Activated CD4-positive, alpha-beta T cell treated with anti-CD3 and anti-CD28 coated beads for 24 hours (primary cell): ENCODE results near the gene MYLK4.

ENCODE experiments used
- DNase-seq, 2 donors: peaks; one replicate each; pipeline ENCODE4 v3.0.0-alpha.2; 2020; ENCODE audit warnings: low read depth in 2 of 2

MYLK4 gene

GRCh38 chr6:2750832-2751231 is at the start of gene MYLK4:
MYLK4 (minus strand) TSS chr6:2750922; CDS start chr6:2749294, 1,628 bp downstream.
- DNase-seq = no peak

- no peak for DNase-seq
Measured at GRCh38 chr6:2799936-2800527, 49.3 kb upstream of the MYLK4 start.

DNA sequence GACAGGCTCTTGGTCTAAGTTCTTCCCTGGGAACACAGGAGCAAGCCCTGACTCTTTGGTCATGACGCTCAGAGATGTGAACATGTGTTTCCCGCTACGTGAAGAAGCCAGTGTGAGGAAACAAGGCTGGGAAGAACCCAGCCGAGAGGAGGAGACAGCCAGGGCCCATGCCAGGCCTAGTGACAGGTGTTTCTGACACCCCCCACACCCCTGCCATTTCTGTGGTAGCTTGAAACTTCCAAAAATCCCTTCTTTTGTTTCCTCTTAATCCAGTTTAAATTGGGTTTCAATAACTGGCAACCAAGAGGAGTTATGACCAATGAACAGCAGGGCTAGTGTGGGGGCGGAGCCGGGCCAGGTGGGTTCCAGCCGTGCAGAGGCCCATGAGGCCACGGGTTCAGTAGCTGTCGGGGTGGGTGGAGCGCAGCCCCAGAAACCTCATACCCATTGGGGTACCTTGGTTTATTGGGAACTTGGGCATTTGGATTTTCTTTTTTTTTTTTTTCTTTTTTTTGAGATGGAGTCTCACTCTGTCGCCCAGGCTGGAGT is 47.9 kb upstream of the MYLK4 start:
- no peak for DNase-seq

GRCh38 chr6:2797564-2798031 is 46.9 kb upstream of the MYLK4 start:
- DNase-seq = no peak

DNA sequence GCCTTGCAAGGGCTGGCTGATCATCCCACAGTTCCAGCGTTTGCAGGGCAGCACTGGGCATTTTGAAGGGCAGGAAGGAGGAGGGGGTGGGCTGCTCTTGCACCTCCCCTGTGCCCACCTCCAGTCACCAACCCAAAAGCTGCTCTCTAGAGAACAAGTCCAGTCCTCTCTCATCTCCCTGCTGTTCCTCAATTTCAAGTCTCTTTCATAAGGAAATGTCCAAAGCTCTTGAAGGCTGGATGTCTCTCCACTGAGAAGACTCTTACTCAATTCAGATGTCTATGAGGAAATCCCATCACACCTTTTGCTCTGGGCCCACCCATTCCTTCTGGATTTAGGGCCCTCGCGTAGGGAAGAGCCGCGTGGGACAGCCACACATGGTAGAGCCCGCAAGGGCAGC is 46.1 kb upstream of the MYLK4 start:
- DNase-seq = no peak

DNA sequence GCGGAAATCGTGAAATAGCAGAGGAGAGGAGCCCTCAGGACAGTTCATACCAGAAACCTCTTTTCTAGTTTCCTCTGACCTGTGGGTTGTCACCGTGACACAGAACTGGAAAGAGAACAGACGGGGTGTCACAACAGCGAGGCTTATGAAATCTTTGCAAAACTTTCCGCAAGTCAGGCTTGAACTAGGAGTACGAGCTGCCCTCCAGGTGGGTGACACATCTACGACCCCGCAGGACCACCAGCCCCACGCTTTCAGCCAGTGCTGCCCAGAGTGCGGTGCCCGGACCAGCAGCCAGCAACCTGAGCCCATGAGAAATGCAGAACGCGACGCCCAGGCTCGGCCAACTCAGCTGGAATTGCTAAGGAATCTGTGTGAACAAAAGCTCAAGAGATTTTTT is 45.2 kb upstream of the MYLK4 start:
- DNase-seq = no peak

DNA sequence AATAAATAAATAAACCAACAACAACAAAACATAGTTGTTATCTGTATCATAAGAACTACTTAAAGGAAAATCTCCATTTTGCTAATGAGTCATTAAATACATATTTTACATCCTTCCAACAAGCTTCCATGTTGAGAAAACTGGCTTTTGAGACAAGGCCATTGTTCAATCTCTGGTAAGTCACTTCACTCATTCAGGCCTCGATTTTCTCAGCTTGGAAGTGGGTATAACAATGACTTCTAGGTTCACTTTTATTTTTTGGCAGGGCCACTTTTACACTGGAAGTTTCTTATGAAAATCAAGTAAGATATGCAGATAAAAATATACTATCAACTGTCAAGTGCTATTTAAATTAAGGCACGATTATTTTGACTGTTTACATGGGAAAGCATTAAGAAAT is 44.4 kb upstream of the MYLK4 start:
- DNase-seq = no peak

GRCh38 chr6:2794171-2794730 is 43.5 kb upstream of the MYLK4 start:
- no peak for DNase-seq

- DNase-seq = peak in 1 of 2 donors; percentile 6
Measured at GRCh38 chr6:2793534-2794151, 42.9 kb upstream of the MYLK4 start.

DNA sequence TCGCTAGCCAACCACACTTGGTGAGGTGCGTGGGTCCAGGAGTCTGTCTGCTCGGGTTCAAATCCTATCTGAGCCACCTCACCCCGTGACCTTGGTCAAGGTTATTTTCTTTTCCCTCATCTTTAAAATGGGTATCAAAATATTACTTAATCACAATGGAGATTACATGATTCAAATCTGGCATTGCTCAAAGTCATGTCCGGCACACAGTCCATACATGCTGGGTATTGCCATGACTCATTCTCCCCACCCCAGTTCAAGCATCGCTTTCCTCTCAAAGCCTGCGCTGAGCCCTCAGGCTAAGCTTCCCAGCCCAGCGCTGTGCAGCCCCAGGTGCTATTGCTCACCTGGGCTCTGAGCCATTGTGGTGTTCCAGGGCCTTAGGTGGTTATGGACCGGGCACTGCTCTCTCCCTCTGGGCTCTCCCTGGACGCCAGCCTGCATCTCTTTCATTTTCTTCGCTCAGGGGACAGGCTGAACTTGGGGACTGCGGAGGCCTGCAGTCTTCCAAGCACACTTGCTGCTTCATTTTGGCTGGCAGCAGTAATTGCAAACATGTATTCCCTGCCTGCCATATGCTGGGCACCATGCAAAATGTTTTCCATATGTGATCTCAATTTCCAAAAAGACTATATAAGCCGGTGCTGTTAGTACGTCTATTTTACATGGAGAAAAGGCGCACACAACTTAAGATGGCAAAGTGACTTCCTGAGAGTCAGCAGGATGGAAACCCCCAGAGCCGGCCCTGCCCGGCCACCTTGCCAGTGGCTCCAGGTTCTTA is 41.8 kb upstream of the MYLK4 start:
- no peak for DNase-seq

DNA sequence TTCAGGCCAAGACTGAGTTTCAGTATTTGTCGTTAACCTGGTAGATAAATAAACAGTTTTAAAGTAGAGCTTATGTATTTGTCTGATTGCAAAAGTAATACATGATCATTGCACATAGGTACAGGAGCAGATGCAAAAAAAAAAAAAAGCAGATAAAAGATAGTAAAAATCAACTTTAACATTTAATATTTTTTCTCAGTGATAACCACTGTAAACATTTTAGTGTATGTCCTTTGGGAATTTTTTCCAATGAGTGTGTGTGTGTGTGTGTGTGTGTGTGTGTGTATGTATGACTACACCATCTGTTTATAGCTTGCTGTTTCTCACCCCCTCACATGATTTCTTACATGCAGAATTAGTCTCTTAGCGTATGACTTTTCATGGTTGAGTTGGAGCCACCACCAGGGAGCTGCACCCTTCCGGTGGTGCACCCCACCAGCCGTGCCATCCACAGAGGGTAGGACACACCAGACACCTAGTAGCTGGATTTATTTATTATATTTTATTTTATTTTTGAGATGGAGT is 40.8 kb upstream of the MYLK4 start:
- no peak for DNase-seq

- peak; percentile 11 to 29 for DNase-seq
Measured at GRCh38 chr6:2790588-2791449, 40.1 kb upstream of the MYLK4 start.

DNA sequence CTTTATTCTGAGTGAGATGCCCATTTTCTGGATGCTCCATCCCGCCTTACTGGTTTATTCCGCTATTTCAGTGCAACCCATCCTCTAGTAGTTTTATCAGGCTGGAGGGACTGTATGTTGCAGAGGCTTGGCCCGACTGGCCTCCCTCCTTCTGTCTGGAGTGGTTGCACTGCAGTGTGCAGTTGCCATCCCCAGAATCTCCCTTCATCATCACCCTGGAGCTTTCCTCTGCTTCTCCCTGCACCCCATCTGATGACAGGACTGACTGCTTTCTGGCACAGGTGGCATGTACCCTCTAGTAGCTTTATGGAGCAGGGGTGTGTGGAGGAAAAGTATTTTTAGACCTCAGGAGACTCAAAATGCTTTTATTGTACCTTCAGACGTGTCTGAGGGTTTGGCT is 35.5 kb upstream of the MYLK4 start:
- no peak for DNase-seq

GRCh38 chr6:2784930-2785329 is 34.2 kb upstream of the MYLK4 start:
- DNase-seq = no peak

- DNase-seq = no peak
Measured at GRCh38 chr6:2784061-2784460, 33.3 kb upstream of the MYLK4 start.

GRCh38 chr6:2783188-2783963 is 32.7 kb upstream of the MYLK4 start:
- DNase-seq = no peak

GRCh38 chr6:2782825-2783187 is 32.1 kb upstream of the MYLK4 start:
- no peak for DNase-seq

GRCh38 chr6:2782356-2782708 is 31.6 kb upstream of the MYLK4 start:
- DNase-seq = no peak

- DNase-seq = no peak
Measured at GRCh38 chr6:2781685-2782355, 31.1 kb upstream of the MYLK4 start.
